ENCODE data around the gene PPP4R1.

Gene PPP4R1

DNA sequence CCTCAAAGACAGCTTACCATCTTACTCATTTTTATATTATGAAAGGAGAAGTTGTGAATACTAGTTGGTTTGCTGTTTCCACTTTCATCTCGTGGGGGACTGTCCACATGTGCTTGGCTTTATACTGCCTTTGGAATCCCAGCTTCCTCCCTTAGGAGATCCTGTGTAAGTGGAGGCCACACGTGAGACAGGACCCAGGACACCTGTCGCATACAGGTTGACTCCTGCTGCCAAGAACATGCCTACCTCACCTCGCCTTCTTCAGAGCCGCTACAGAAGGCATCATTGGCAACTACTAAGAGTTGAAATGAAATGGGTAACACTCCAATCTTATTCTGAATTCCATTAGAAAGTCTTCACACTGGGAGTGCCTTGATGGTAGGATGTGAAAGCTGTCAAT, 69.3 kb downstream of the PPP4R1 start:
- DNase-seq = no peak

DNA sequence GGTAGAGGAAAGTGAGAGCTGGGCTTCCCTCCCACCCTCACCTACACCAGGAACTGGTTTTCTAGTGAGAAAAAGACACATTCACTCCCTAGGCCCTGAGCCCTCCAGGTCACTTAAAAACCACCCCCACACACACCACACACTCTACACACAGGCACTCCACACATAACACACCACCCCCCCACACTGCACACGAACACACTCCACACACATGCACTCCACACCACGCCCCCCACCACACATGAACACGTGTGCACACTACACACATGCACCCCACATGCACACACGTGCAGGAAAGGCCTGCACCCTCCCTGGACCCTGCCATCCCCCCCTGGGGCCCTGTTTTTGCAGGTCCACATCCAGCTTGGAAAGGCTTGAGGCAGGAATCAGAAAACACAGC, 71.4 kb downstream of the PPP4R1 start:
- no peak for DNase-seq

GRCh38 chr18:9539938-9540337, 74.4 kb downstream of the PPP4R1 start:
- DNase-seq = no peak

GRCh38 chr18:9539283-9539682, 75.1 kb downstream of the PPP4R1 start:
- no peak for DNase-seq

DNA sequence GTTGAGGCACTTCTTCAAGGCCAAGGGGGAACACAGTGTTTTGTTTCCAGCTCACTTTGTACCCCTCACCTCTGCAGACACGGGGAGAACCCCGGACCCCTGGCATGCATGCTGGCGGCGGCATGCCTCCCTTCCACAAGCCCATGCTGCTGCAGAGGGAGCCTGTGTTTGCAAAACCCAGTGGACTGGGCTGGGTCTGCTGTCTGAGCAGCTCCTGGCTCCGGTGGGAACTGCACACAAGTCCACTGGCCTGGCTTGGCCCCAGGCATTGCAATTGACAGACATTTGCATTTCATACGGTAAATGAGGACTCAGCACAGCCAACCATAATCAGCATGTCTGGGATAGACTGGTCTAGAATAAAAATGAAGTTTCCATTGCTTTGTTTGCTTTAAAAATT, 76.7 kb downstream of the PPP4R1 start:
- DNase-seq = no peak

DNA sequence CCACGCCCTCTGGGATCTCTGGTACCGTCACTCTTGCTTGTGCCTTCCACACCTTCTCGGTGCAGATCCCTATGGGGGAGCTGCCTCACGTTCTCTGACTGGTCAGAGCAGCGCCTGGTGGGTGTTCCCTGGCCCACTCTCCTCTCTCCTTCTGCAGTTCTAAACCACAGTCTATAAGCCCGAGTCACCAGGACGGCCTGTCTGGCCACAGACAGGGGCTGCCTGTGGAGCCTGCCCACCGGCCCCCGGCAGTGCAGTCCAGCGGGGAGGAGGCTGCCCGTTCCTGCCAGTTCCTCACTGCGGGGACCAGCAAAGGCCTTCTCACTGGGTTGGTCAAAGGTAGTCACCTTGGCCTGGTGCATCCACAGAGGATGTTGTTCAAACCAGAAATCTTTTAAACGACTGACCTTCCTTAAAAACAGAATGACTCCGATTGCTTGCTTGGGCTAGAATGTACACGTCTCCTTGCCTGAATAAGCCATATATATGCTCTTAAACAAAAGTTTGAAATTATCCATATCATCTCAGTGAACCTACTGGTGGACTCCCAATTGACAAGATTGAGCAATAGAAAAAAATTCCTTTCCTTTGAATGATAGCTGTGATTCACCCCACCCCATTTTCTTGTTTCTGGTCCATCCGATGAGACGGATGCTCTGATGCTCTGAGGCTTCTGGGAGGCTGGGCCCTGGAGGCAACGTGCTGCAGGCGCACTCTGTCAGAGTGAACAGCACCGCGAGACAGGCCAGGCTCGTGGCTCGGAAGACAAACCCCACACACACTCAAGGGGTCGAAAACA, 77.8 kb downstream of the PPP4R1 start:
- no peak for DNase-seq

DNA sequence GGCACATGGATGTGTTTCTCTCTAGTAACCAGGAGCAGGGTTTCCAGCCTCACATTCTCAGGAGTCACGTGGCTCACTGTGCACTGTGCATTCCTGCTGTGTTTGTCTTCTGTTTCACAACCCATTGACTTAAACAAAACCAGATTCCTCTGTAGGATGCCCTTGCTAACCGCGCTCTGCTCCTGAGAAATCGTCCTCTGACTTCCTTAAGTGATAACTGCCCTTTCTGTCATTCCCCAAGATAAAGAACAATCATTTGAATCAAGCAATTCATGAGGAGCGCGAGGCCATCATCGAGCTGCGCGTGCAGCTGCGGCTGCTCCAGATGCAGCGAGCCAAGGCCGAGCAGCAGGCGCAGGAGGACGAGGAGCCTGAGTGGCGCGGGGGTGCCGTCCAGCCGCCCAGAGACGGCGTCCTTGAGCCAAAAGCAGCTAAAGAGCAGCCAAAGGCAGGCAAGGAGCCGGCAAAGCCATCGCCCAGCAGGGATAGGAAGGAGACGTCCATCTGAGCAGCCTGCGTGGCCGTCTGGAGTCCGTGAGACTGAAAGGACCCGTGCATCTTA, 78.8 kb downstream of the PPP4R1 start:
- DNase-seq = no peak

GRCh38 chr18:9534844-9535243, 79.5 kb downstream of the PPP4R1 start:
- no peak for DNase-seq

- no peak for DNase-seq
These were observed 82.5 kb downstream of the PPP4R1 start for GRCh38 chr18:9531791-9532410.

GRCh38 chr18:9530226-9531009, 83.9 kb downstream of the PPP4R1 start:
- no peak for DNase-seq

- DNase-seq = no peak
These were observed 87.9 kb downstream of the PPP4R1 start for GRCh38 chr18:9526458-9526857.

- DNase-seq = no peak
These were observed 91.4 kb downstream of the PPP4R1 start for GRCh38 chr18:9522952-9523351.

GRCh38 chr18:9521770-9522169, 92.6 kb downstream of the PPP4R1 start:
- DNase-seq = no peak

GRCh38 chr18:9520666-9521065, 93.7 kb downstream of the PPP4R1 start:
- DNase-seq = no peak

DNA sequence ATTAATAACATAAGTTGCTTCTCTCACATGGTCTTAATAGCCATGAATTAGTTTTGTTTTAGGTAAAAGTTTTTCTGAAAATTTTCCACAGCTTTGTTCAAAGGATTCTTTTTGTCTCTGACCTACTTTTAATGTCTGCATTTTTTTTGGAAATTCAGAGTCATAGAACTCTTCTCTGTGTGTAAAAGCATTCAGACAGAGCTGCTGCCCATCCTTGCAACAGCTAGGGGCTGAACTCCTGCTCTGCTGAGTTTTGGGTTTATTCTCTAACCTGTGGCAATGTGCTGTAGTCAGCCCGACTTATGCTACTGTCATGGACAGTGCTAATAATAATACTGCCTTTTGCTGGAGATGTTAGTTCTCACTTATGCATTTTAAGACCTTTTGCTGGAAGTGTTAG, 95.0 kb downstream of the PPP4R1 start:
- DNase-seq = no peak

DNA sequence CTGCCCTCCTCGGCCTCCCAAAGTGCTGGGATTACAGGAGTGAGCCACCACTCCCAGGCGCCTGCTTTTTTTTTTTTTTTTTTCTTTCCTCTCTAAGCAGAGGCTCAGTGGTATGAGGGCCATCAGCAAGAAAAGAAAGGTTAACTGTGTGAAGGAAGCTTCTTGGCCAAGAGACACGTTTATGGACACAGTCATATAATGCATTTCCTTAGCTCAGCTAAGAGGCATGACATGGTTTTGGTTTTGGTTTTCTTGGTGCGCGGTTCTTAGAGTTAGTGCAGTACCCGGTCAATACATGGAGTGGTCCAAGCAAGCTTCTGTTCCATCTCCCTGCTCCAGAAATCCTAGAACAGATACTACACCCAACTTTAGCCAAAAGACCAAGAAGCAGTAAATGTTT, 96.5 kb downstream of the PPP4R1 start:
- no peak for DNase-seq

- peak; percentile 68 for DNase-seq
These were observed 97.8 kb downstream of the PPP4R1 start for GRCh38 chr18:9516437-9517064.

DNA sequence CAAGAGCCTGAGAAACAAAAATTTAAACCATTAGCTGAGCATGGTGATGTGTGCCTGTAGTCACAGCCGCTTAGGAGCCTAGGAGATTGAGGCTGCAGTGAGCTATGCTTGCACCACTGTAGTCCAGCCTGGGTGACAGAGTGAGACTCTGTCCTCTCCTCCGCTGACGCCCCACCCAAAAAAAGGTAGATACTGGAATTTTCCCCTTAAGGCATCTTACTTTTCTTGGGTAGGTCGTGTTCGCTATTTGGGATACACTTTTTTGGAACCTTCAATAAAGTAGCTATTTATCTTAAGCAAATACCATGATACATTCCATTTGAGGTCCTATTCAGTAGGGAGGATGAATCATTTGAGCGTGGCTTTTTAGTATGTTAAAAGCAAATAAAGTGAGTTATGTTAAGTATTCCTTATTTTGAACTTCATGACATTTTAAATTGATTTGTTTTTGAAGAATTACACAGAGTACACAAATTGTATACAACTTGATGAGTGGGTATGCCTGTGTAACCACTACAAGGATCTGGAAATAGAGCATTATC, 100.3 kb downstream of the PPP4R1 start:
- no peak for DNase-seq

- DNase-seq = no peak
These were observed 105.8 kb downstream of the PPP4R1 start for GRCh38 chr18:9508446-9509025.

GRCh38 chr18:9507565-9508088, 106.7 kb downstream of the PPP4R1 start:
- DNase-seq = no peak

GRCh38 chr18:9506046-9506792, 108.1 kb downstream of the PPP4R1 start:
- DNase-seq = no peak
